Activated CD4-positive, alpha-beta memory T cell treated with anti-CD3 and anti-CD28 coated beads for 36 hours (primary cell): Measurements from ENCODE around the gene CDC16. TPM values are rescaled to one million over a fixed set of nuclear protein-coding genes. Genes with fewer than 3 reads are reported as not detected.

Experiments
- CTCF ChIA-PET: fragments of 350-600 bp; sonication (Branson Sonifier 250); formaldehyde crosslinking; loops from one replicate; lab custom pipeline; 2021; ENCODE audit warnings: antibody characterized with exemption, inconsistent platforms; lab: Charles Lee
- POLR2A ChIA-PET: fragments of 350-600 bp; sonication (Branson Sonifier 250); formaldehyde crosslinking; loops from one replicate; lab custom pipeline; 2021; ENCODE audit warnings: antibody characterized with exemption; lab: Charles Lee
- DNase-seq: peaks from one replicate; pipeline ENCODE4 v3.0.0-alpha.2; 2020
- H3K27ac Mint-ChIP-seq: one replicate; pipeline ENCODE4 v1.8.0; 2021; ENCODE audit warnings: mixed read lengths
- H3K27me3 Mint-ChIP-seq: one replicate; pipeline ENCODE4 v1.8.0; 2021; ENCODE audit warnings: mixed read lengths
- H3K36me3 Mint-ChIP-seq: one replicate; pipeline ENCODE4 v1.8.0; 2021; ENCODE audit warnings: mixed read lengths
- H3K4me1 Mint-ChIP-seq: one replicate; pipeline ENCODE4 v1.8.0; 2021; ENCODE audit warnings: low read depth, mixed read lengths
- H3K4me3 Mint-ChIP-seq: one replicate; pipeline ENCODE4 v1.8.0; 2021; ENCODE audit warnings: mild to moderate bottlenecking, mixed read lengths
- H3K9me3 Mint-ChIP-seq: one replicate; pipeline ENCODE4 v1.8.0; 2021; ENCODE audit warnings: mixed read lengths
- intact Hi-C: fragments of 100-400 bp; cut with micrococcal nuclease; formaldehyde crosslinking; loops from one replicate; pipeline ENCODE4 v1.15.1; 2023
- total RNA-seq, 2 experiments: library from RNA; stranded (reverse); gene quantifications; one replicate each; pipeline ENCODE4 v1.2.3, GENCODE V29; 2021

The CDC16 gene
- total RNA-seq, 2 experiments from 2014 or later = 63.1 to 69.8 TPM

- no peaks in the 10 kb centered on the region for H3K27me3 Mint-ChIP-seq
- ChIA-PET CTCF (interaction anchor here (0.5 to 1.2 kb wide), 3 partner anchors 28 to 368 kb away, joined by 3 read pairs; partner anchors contain the start of gene UPF3A), POLR2A (no interaction called here)
- H3K9me3 Mint-ChIP-seq = no peaks in the 10 kb centered on the region
- H3K4me3 Mint-ChIP-seq = no peak overlapping the region
- peaks cover 15% of the 10 kb centered on the region for H3K4me1 Mint-ChIP-seq
- no peak overlapping the region for H3K27ac Mint-ChIP-seq
- no peak for DNase-seq
- peaks cover 11% of the 10 kb centered on the region for H3K36me3 Mint-ChIP-seq
- intact Hi-C loops = no loop called here
Measured at GRCh38 chr13:114309806-114310410, 75.2 kb downstream of the CDC16 start.

GRCh38 chr13:114310956-114311355 lies 76.3 kb downstream of the CDC16 start:
- no peak for DNase-seq
- peaks cover 17% of the 10 kb centered on the region for H3K36me3 Mint-ChIP-seq
- POLR2A ChIA-PET = no interaction called here
- peaks cover 23% of the 10 kb centered on the region for H3K4me1 Mint-ChIP-seq
- CTCF ChIA-PET = interaction anchor here (0.9 to 1.2 kb wide), 3 partner anchors 29 to 82 kb away, joined by 3 read pairs; partner anchors contain the start of gene UPF3A
- no peaks in the 10 kb centered on the region for H3K27me3 Mint-ChIP-seq
- no peak overlapping the region for H3K27ac Mint-ChIP-seq
- no peaks in the 10 kb centered on the region for H3K9me3 Mint-ChIP-seq
- H3K4me3 Mint-ChIP-seq = no peak overlapping the region
- intact Hi-C loops = no loop called here

- H3K9me3 Mint-ChIP-seq = no peaks in the 10 kb centered on the region
- intact Hi-C loops = no loop called here
- peaks cover 15% of the 10 kb centered on the region for H3K36me3 Mint-ChIP-seq
Measured at GRCh38 chr13:114311387-114311786, 76.7 kb downstream of the CDC16 start.

GRCh38 chr13:114311908-114312307 lies 77.2 kb downstream of the CDC16 start:
- intact Hi-C loops = no loop called here
- DNase-seq = no peak
- Mint-ChIP-seq H3K9me3 (no peaks in the 10 kb centered on the region), H3K36me3 (peaks cover 17% of the 10 kb centered on the region), H3K4me3 (no peak overlapping the region), H3K4me1 (peaks cover 28% of the 10 kb centered on the region), H3K27ac (no peak overlapping the region), H3K27me3 (no peaks in the 10 kb centered on the region)
- CTCF ChIA-PET = interaction anchor here (2.0 kb wide), 1 partner anchor 29 kb away, joined by 7 read pairs; no protein-coding TSS in a partner anchor
- POLR2A ChIA-PET = no interaction called here

More at GRCh38 chr13:114311387-114311786, 76.7 kb downstream of the CDC16 start:
- no peaks in the 10 kb centered on the region for H3K27me3 Mint-ChIP-seq
- ChIA-PET CTCF (interaction anchor here (1.1 to 1.2 kb wide), 2 partner anchors 28 to 83 kb away, joined by 3 read pairs; no protein-coding TSS in a partner anchor), POLR2A (no interaction called here)
- H3K4me1 Mint-ChIP-seq = peaks cover 23% of the 10 kb centered on the region
- H3K4me3 Mint-ChIP-seq = no peak overlapping the region
- DNase-seq = no peak
- H3K27ac Mint-ChIP-seq = no peak overlapping the region

GRCh38 chr13:114313061-114313860 lies 78.6 kb downstream of the CDC16 start:
- H3K4me1 Mint-ChIP-seq = peaks cover 40% of the 10 kb centered on the region
- H3K4me3 Mint-ChIP-seq = peak overlapping the region; percentile 81
- intact Hi-C loops = loop anchor here (1.0 kb wide), 3 partner anchors 20 to 32 kb away; partner anchors contain the start of gene UPF3A
- ChIA-PET CTCF (interaction anchor here (1.0 to 2.0 kb wide), 4 partner anchors 10 to 246 kb away, joined by 3 to 7 read pairs (median 4); partner anchors contain the start of gene UPF3A), POLR2A (interaction anchor here (0.6 to 1.5 kb wide), 5 partner anchors 11 to 44 kb away, joined by 3 to 13 read pairs (median 6); partner anchors contain the start of gene UPF3A)
- H3K27me3 Mint-ChIP-seq = no peaks in the 10 kb centered on the region
- H3K9me3 Mint-ChIP-seq = no peaks in the 10 kb centered on the region
- H3K36me3 Mint-ChIP-seq = peaks cover 15% of the 10 kb centered on the region
- peak overlapping the region; percentile 96 for H3K27ac Mint-ChIP-seq
- peak; percentile 72 for DNase-seq

GRCh38 chr13:114314074-114314912 lies 79.6 kb downstream of the CDC16 start, which contains the start of gene CHAMP1:
CHAMP1 (plus strand) TSS chr13:114314503; CDS start chr13:114323843, 9,340 bp downstream.
- H3K9me3 Mint-ChIP-seq = no peaks in the 10 kb centered on the region
- H3K27me3 Mint-ChIP-seq = no peaks in the 10 kb centered on the region
- ChIA-PET CTCF (interaction anchor here (1.0 to 2.0 kb wide), 3 partner anchors 9 to 247 kb away, joined by 3 to 7 read pairs (median 5); no protein-coding TSS in a partner anchor), POLR2A (interaction anchor here (1.0 to 1.5 kb wide), 6 partner anchors 9 to 45 kb away, joined by 4 to 13 read pairs (median 8); partner anchors contain the start of gene UPF3A)
- H3K36me3 Mint-ChIP-seq = peaks cover 20% of the 10 kb centered on the region
- intact Hi-C loops = no loop called here
- H3K27ac Mint-ChIP-seq = peak within 1 kb of the TSS; percentile 96
- DNase-seq = peak; percentile 97
- H3K4me3 Mint-ChIP-seq = peak within 1 kb of the TSS; percentile 94
- H3K4me1 Mint-ChIP-seq = peaks cover 48% of the 10 kb centered on the region

GRCh38 chr13:114315074-114315785 lies 80.5 kb downstream of the CDC16 start:
- ChIA-PET CTCF (no interaction called here), POLR2A (interaction anchor here (0.6 to 1.1 kb wide), 4 partner anchors 8 to 248 kb away, joined by 3 to 9 read pairs (median 6); partner anchors contain the start of gene UPF3A)
- peaks cover 57% of the 10 kb centered on the region for H3K4me1 Mint-ChIP-seq
- H3K27me3 Mint-ChIP-seq = no peaks in the 10 kb centered on the region
- H3K36me3 Mint-ChIP-seq = peaks cover 27% of the 10 kb centered on the region
- peak overlapping the region; percentile 94 for H3K4me3 Mint-ChIP-seq
- H3K9me3 Mint-ChIP-seq = no peaks in the 10 kb centered on the region
- peak overlapping the region; percentile 92 for H3K27ac Mint-ChIP-seq
- intact Hi-C loops = loop anchor here (1.0 kb wide), 1 partner anchor 9 kb away; no protein-coding TSS in a partner anchor
- peak; percentile 26 for DNase-seq

GRCh38 chr13:114318624-114319023 lies 83.9 kb downstream of the CDC16 start:
- no peak for DNase-seq
- POLR2A ChIA-PET = interaction anchor here (1.3 kb wide), 1 partner anchor 37 kb away, joined by 3 read pairs; no protein-coding TSS in a partner anchor
- intact Hi-C loops = no loop called here
- peak overlapping the region; percentile 46 for H3K27ac Mint-ChIP-seq
- H3K36me3 Mint-ChIP-seq = peaks cover 50% of the 10 kb centered on the region
- H3K27me3 Mint-ChIP-seq = no peaks in the 10 kb centered on the region
- CTCF ChIA-PET = interaction anchor here (2.1 kb wide), 1 partner anchor 21 kb away, joined by 7 read pairs; no protein-coding TSS in a partner anchor
- no peaks in the 10 kb centered on the region for H3K9me3 Mint-ChIP-seq
- H3K4me3 Mint-ChIP-seq = no peak overlapping the region
- peaks cover 63% of the 10 kb centered on the region for H3K4me1 Mint-ChIP-seq

- POLR2A ChIA-PET = no interaction called here
Measured at GRCh38 chr13:114319441-114319913, 84.8 kb downstream of the CDC16 start.

GRCh38 chr13:114320065-114320464 lies 85.4 kb downstream of the CDC16 start:
- peaks cover 60% of the 10 kb centered on the region for H3K36me3 Mint-ChIP-seq
- intact Hi-C loops = no loop called here
- H3K27me3 Mint-ChIP-seq = no peaks in the 10 kb centered on the region
- peak overlapping the region; percentile 9 for H3K27ac Mint-ChIP-seq
- no peak overlapping the region for H3K4me3 Mint-ChIP-seq
- DNase-seq = no peak
- H3K4me1 Mint-ChIP-seq = peaks cover 74% of the 10 kb centered on the region
- ChIA-PET POLR2A (no interaction called here), CTCF (interaction anchor here (2.1 kb wide), 1 partner anchor 19 kb away, joined by 7 read pairs; no protein-coding TSS in a partner anchor)
- no peaks in the 10 kb centered on the region for H3K9me3 Mint-ChIP-seq

More at GRCh38 chr13:114319441-114319913, 84.8 kb downstream of the CDC16 start:
- H3K36me3 Mint-ChIP-seq = peaks cover 59% of the 10 kb centered on the region
- CTCF ChIA-PET = interaction anchor here (2.1 kb wide), 1 partner anchor 20 kb away, joined by 7 read pairs; no protein-coding TSS in a partner anchor
- H3K27ac Mint-ChIP-seq = peak overlapping the region; percentile 9
- H3K27me3 Mint-ChIP-seq = no peaks in the 10 kb centered on the region
- peaks cover 70% of the 10 kb centered on the region for H3K4me1 Mint-ChIP-seq
- H3K4me3 Mint-ChIP-seq = no peak overlapping the region
- intact Hi-C loops = no loop called here
- no peak for DNase-seq
- no peaks in the 10 kb centered on the region for H3K9me3 Mint-ChIP-seq
